ENCODE measurements around the gene EBF4. TPM values are rescaled to one million over a fixed set of nuclear protein-coding genes. Genes with fewer than 3 reads are reported as not detected.
A peak's percentile ranks its signal among the peaks of the same experiment; 100 is the strongest.

EBF4 gene
- total and polyA plus RNA-seq, 2 of the 8 experiments (the other 6 are each of a cell fraction or from before 2014, with no cell fraction given), result 1.2 to 2.9 TPM

DNA sequence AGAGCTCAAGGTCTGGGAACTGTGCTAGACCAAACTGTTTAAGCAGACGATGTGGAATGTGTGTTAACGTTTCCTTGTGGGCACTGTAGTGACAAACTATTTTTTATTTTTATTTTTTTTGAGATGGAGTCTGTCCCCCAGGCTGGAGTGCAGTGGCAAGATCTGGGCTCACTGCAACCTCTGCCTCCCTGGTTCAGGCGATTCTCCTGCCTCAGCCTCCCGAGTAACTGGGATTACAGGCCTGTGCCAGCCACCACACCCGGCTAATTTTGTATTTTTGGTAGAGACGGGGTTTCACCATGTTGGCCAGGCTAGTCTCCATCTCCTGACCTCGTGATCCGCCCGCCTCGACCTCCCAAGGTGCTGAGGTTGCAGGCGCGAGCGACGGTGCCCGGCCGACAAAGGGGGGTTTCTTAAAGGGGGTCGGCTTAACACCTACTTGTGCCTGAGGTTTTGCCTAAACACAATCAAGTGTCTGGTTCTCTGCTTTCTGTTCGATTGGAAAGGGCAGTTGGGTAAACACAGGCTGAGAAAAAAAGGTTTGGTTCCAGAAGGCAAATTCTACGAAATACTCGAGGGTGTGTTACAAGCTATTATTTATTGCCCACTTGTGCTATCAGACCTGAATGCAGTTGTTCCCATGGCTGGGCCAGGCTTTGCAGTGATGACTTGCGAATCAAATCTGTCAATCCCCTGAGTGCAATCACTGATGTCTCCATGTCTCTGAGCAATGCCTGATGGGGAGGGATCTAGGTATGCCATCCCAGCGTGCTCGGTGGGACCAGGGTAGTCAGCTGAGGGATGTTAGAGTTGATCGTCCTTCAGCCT, 38.8 kb upstream of the EBF4 start:
- Histone ChIP-seq H2BK20ac (ENCODE audit: low read length) (no peak overlapping the region), H3K18ac (ENCODE audit: extremely low read depth, low read length) (no peak overlapping the region), H2AK5ac (ENCODE audit: low read depth, low read length) (peak overlapping the region; percentile 41; the same call in 1 of the 2 replicates), H3K4me2 (ENCODE audit: insufficient read depth in 1 of 2, low read depth in 2 of 2, low read length in 2 of 2) (peak overlapping the region; percentile 84 to 91), H3K56ac (replicated peaks; ENCODE audit: insufficient read length, low read depth, low read length) (no peak overlapping the region), H3K23ac (ENCODE audit: insufficient read length) (no peak overlapping the region), H2BK15ac (ENCODE audit: low read length) (no peak overlapping the region), H3K36me3 (ENCODE audit: control insufficient read depth in 2 of 4, insufficient read depth in 4 of 4, low read length in 3 of 4) (peaks cover 39 to 57% (median 50%) of the 10 kb centered on the region in 4 experiments), H3K27ac (ENCODE audit: low read depth, low read length) (peak overlapping the region; percentile 96; the same call in 1 of the 2 replicates), H3K9ac (replicated peaks in 1 of 4; ENCODE audit: extremely low read depth in 1 of 4, low read depth in 3 of 4, low read length in 3 of 4) (peak overlapping the region; percentile 95 to 99 (median 98)), H3K9me3 (ENCODE audit: insufficient read depth in 2 of 2, low read depth in 1 of 2, low read length in 1 of 2) (no peaks in the 10 kb centered on the region), H4K91ac (replicated peaks; ENCODE audit: insufficient read length, low read length) (no peak overlapping the region), H2BK120ac (replicated peaks; ENCODE audit: low read depth, low read length) (no peak overlapping the region), H3K27me3 (replicated peaks in 1 of 4; ENCODE audit: control insufficient read depth in 3 of 4, extremely low read depth in 1 of 4, insufficient read depth in 3 of 4, low read length in 3 of 4) (no peaks in the 10 kb centered on the region), H2BK5ac (ENCODE audit: low read depth, low read length) (peak overlapping the region; percentile 8), H3K4me1 (replicated peaks in 1 of 4; ENCODE audit: control insufficient read depth in 3 of 4, insufficient read depth in 4 of 4, low read length in 3 of 4) (peaks cover 0 to 5% (median 3%) of the 10 kb centered on the region in 4 experiments; a peak in 5 of 7 replicates), H4K20me1 (replicated peaks in 1 of 2; ENCODE audit: control insufficient read depth in 1 of 2, insufficient read depth in 2 of 2, low read length in 2 of 2) (peaks cover 40 to 44% of the 10 kb centered on the region in 2 experiments), H3K79me1 (ENCODE audit: low read depth, low read length) (peaks cover 9% of the 10 kb centered on the region), H3K4me3 (ENCODE audit: extremely low read depth in 1 of 4, insufficient read depth in 2 of 4, low read depth in 3 of 4, low read length in 4 of 4) (peak overlapping the region; percentile 94 to 100 (median 98)), H3K79me2 (ENCODE audit: control insufficient read depth in 1 of 2, insufficient read depth in 2 of 2, low read length in 2 of 2) (peaks cover 21 to 41% of the 10 kb centered on the region in 2 experiments), H2BK12ac (ENCODE audit: low read depth, low read length) (no peak overlapping the region), H4K5ac (ENCODE audit: insufficient read length, low read depth, low read length) (no peak overlapping the region), H3K4ac (replicated peaks; ENCODE audit: insufficient read length, low read depth, low read length) (peak overlapping the region; percentile 11), H3K23me2 (ENCODE audit: low read depth, low read length) (peaks cover 10% of the 10 kb centered on the region), H4K8ac (ENCODE audit: extremely low read depth, insufficient read depth, low read length) (no peak overlapping the region), H3K14ac (ENCODE audit: insufficient read length) (no peak overlapping the region), H2AFZ (ENCODE audit: low read length) (no peak overlapping the region)
- CTCF ChIA-PET (ENCODE audit: partially characterized antibody), result interaction anchor here (1.1 to 1.5 kb wide), 3 partner anchors 12 to 158 kb away, joined by 3 to 6 read pairs (median 5); no protein-coding TSS in a partner anchor
- WGBS, 2 experiments (ENCODE audit: extremely low coverage in 1 of 2, insufficient coverage in 1 of 2, insufficient read length in 1 of 2, insufficient replicate concordance in 2 of 2, low coverage in 1 of 2, low lambda C conversion rate in 2 of 2, missing lambda C conversion rate in 1 of 2), result 39% methylated on average over 24 of the region's 24 CpGs; no CpG with 5 or more reads in 1 of the 2 experiments
- TF ChIP-seq BRCA1 (IDR thresholded peaks at IDR 0.05; ENCODE audit: low read depth, low read length) (no peak), POLR2A (IDR thresholded peaks at IDR 0.05; ENCODE audit: control extremely low read depth in 1 of 2, low read depth in 2 of 2, low read length in 2 of 2) (peak in 1 of 2 experiments; percentile 10; a peak in 1 of 3 replicates), PHF8 (conservative IDR thresholded peaks at IDR 0.05; ENCODE audit: low read depth, low read length) (no peak)
- DNase-seq (ENCODE audit: low read depth in 1 of 2, low spot score in 2 of 2) (no peak), FAIRE-seq (no peak)
- POLR2A ChIA-PET (ENCODE audit: partially characterized antibody), result interaction anchor here (0.7 to 28.5 kb wide), 30 partner anchors 5 to 392 kb away, joined by 3 to 463 read pairs (median 4); partner anchors contain the start of genes IDH3B, NOP56, PCED1A and SNRPB

Data from H1 (cell line).